HG03280 (cell line): ENCODE results near the gene GTPBP4.
"Not testable (repeated sequence)": the region's sequence is repeated elsewhere in the genome, so short reads cannot be mapped to it uniquely, and the experiment has no call there.

Experiments used
- ATAC-seq: cut with Tn5 transposase; IDR thresholded peaks from one replicate; pipeline ENCODE4 v1.9.1; 2021; ENCODE audit warnings: mild to moderate bottlenecking, moderate library complexity; ENCODE audit not compliant: unreplicated experiment

GTPBP4 gene

GRCh38 chr10:1022413-1022812, 34.2 kb downstream of the GTPBP4 start:
- ATAC-seq = no peak

DNA sequence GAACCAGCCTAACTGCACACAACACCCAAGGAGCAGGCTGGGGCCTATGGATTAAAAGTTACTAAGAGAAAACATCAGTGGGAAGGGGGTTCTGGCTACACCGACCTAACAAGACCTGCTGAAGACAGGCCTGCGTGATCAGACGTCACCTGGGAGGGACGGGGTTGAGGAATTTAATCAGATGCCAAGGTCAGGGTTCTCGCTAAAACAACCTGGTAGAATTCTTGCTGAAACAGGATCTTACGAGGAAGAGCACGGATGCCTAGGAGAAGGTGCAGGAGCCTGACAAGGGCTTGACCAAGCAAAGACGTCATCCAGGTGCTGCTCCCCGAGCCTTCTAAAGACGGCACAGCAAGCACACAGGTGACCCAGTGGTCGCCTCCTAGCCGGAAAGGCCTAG, 35.9 kb downstream of the GTPBP4 start:
- no peak for ATAC-seq

DNA sequence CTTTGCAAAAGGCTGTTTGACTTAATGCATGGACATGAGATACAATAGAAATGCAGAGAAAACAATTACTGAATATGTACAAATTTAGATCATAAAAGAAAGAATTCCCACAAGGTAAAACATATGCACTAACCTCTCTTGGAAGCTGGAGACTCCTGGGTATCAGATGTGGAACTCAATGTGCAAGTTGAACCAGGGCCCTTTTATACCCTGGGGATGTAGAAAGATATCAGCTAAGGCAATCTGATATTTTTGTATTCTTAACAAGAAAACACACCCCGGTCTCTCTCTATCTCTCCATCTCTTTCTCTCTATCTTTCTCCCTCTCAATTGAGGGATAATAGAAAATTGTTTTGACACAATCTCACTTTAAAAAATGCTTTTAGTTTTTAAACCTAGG, 37.4 kb downstream of the GTPBP4 start, which contains the start of gene IDI2:
Gene IDI2, minus strand, starts transcription at position 177 of the 400 bp plus-strand sequence. CDS start 1,136 bp downstream, outside the sequence.
- ATAC-seq = no peak

- ATAC-seq = no peak
Observed at GRCh38 chr10:1026578-1026977, 38.3 kb downstream of the GTPBP4 start.

- ATAC-seq = no peak
Observed at GRCh38 chr10:1029838-1030237, 41.6 kb downstream of the GTPBP4 start.

- ATAC-seq = no peak
Observed at GRCh38 chr10:1033601-1034000, 45.4 kb downstream of the GTPBP4 start.

GRCh38 chr10:1034758-1035157, 46.5 kb downstream of the GTPBP4 start:
- no peak for ATAC-seq

DNA sequence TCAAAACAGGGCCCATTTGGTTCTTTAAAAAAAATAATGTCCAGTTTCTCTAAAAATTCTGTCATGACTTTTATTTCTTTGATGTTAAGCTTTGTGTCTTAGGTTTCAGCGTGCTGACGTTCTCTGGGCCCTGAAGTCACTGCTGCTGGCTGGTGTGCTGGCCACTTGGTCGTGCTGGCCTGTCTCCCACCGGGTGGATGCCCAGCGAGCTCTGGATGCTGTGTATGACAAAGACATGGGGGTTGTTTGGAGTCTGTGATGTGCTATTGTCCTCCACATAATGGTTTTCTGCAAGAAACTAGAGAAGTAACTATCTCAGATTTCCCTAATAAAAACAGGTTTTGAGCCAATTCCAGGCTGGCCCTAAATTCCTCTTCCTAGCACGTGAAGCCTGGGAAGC, 47.0 kb downstream of the GTPBP4 start:
- no peak for ATAC-seq

DNA sequence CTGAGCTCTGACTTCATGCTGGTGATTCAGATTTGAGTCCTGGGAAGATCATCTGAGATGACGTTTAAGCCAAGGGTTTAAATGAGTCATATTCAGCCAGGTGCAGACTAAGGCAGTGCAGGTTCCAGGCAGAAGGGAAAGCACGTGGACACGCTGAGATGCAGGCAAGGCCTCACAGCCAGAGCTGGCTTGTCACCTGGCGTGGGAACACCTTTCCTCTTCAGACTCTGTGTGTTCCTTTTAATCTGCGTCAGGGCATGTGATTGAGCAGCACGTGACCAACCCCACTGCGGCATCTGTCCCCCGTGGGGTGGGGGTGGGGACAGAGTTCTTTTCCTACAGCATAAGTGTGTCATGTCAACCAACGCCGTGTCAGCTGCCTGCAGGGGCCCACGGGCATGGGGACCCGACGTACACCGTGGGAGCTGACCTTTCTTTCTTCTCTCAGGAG, 48.1 kb downstream of the GTPBP4 start:
- peak; percentile 92 for ATAC-seq

DNA sequence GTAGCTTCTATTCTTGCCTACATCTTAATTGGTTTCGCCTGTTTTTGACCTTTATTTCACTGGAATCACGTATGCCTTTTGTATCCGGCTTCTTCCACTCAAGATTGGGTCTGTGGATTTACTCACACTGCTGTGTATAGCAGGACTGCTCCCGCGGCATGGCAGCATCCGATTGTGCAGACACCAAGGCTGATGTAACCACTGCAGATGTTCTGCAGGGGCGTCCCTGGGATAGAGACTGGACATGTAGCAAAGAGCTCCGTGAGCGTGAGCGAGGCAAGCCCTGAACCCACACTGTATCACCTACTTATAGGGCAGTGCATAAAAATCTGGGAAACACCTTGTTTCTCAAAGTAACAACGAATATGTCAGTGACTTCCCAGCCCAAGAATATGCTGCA, 48.9 kb downstream of the GTPBP4 start:
- ATAC-seq = no peak

- ATAC-seq = not testable (repeated sequence)
Observed at GRCh38 chr10:1038769-1039168, 50.5 kb downstream of the GTPBP4 start.

DNA sequence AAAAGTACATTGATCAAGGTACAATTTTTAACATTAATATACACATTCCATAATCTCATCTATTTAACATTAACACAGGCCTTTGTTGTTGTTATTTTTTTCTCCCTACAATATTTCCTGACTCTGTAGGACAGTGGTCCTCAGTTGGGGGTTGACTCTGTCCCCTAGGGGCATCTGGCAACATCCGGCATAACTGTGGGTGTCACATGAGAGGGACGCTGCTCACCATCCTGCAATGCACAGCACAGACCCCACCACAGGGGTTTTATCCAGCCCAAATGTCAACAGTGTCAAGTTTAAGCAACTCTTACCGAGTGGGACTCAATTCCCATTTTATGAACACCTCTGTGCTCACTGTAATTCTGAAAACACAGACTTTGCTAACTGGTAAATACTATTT, 51.9 kb downstream of the GTPBP4 start:
- no peak for ATAC-seq

- ATAC-seq = no peak
Observed at GRCh38 chr10:1041514-1041913, 53.3 kb downstream of the GTPBP4 start.

DNA sequence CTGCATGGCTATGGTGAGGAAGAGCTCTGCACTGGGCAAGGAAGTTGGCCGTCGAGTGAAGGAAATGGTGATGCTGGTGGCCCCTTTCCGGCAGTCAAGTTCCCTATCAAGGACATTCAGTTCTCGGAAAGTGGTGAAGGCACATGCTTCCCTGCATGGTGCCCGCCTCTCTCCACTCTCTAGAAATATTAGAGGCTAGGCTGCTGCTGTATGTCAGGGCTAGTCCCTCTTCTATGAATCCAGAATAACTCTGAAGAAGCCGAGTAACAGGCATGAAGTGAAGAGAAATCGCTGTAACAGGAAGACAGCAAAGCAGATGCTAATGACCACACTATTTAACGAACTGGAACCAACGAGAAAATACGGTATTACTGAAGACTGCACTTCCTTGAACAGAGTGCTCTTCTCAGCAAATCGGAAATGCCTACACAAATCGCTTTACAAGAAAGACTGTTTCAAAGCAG, 55.3 kb downstream of the GTPBP4 start:
- ATAC-seq = peak; percentile 49

GRCh38 chr10:1044146-1044545, 55.9 kb downstream of the GTPBP4 start:
- ATAC-seq = no peak

- ATAC-seq = no peak
Observed at GRCh38 chr10:1044964-1045363, 56.7 kb downstream of the GTPBP4 start.

- ATAC-seq = no peak
Observed at GRCh38 chr10:1045415-1045814, 57.2 kb downstream of the GTPBP4 start.

- ATAC-seq = no peak
Observed at GRCh38 chr10:1047937-1048336, 59.7 kb downstream of the GTPBP4 start.

GRCh38 chr10:1048349-1048731, 60.1 kb downstream of the GTPBP4 start:
- peak; percentile 0 for ATAC-seq

DNA sequence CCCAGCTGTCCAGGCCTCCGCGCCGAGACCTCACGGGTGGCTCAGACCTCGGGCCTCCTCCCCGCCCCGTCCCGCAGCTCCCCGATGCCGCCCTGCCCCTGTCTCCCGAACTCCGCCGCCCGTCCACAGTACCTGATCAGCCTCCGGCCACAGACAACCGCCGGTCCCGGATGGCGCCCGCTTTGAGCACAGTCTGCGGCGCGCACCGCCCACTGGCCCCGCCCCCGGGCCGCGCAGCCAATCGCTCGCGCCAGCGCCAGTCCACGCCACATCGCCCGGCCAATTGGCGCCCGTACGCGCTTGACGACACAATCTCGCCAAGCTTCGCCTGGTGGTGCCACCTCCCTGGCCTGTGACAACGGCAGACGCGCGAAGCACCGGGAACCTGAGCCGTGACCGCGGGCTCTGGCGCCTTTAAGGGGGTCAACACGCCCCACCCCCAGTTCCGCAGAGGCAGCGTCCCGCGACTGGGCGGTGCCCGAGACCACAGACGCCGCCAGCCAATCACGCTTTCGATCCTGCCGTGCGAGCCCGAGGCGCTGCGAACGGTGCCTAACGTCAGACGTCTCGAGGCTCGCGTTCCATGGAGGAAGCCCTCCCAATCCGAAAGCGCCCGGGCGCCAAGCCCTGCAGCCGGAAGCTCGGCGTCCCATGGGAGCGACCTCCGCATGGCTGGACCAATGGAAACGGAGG, 60.6 kb downstream of the GTPBP4 start, which contains the start of gene IDI1:
Gene IDI1, minus strand, starts transcription at position 388 of the 693 bp plus-strand sequence. Its CDS starts 116 bp downstream, at position 272.
- peak; percentile 83 for ATAC-seq

DNA sequence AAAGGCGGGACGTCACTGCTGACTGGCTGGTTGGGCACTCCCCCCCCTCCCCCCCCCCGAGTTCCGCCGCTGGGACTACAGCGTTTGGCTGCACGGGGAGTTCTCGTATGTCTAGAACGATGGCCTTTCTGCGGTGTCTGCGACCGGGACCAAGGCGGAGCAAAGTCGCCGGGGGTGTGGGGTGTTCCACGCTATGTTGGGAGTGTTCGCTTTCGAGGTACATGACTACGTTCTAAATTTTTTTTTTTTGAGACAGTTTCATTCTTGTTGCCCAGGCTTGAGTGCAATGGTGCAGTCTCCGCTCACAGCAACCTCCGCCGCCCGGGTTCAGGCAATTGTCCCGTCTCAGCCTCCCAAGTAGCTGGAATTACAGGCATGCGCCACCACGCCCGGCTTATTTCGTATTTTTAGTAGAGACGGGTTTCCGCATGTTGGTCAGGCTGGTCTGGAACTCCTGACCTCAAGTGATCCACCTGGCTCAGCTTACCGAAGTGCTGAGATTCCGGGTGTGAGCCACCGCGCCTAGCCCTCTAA, 61.3 kb downstream of the GTPBP4 start:
- ATAC-seq = peak; percentile 0

DNA sequence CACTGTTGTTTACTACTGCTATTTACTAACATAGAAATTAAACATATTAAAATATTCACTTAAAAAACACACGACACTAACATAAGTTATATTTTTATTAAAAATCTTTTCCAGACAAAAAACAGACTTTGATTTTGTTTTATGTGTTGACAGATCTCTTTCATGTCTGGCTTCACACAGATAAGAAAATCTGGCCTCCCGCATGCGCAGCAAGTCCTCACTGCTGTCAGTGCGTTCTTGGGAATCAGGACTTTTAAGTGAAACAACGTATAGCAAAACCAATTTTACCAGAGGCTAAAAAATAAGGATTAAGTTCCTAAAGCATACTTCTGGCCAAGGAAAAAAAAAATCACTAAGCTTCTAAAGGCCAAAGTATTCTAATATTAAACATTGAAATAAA, 61.9 kb downstream of the GTPBP4 start:
- ATAC-seq = no peak
